DOHH2 (cell line): Measurements from ENCODE around the gene TESK2.

ENCODE experiments used
- H3F3A ChIP-seq: fragments of 200-600 bp; sonication (generic), shearing (Covaris generic); 2 replicates; pipeline ENCODE4 v1.6.0; 2016; ENCODE audit warnings: antibody characterized with exemption, mild to moderate bottlenecking; ENCODE audit not compliant: control insufficient read depth, insufficient read depth
- H3K27ac ChIP-seq: fragments of 200-600 bp; sonication (generic); 2 replicates; pipeline ENCODE4 v1.5.1; 2014; ENCODE audit warnings: low read depth, mild to moderate bottlenecking, low read length, moderate library complexity
- H3K27me3 ChIP-seq: fragments of 200-600 bp; sonication (generic); 2 replicates; pipeline ENCODE4 v1.6.1; 2014; ENCODE audit warnings: mild to moderate bottlenecking, low read length, mixed read lengths; ENCODE audit not compliant: control insufficient read depth
- H3K36me3 ChIP-seq: fragments of 200-600 bp; sonication (generic); 2 replicates; pipeline ENCODE4 v1.6.1; 2014; ENCODE audit warnings: mild to moderate bottlenecking, low read length, moderate library complexity, mixed read lengths; ENCODE audit not compliant: control insufficient read depth
- H3K4me1 ChIP-seq: fragments of 200-600 bp; sonication (generic); 2 replicates; pipeline ENCODE4 v1.6.1; 2014; ENCODE audit warnings: mild to moderate bottlenecking, low read length, mixed read lengths; ENCODE audit not compliant: control insufficient read depth
- H3K4me2 ChIP-seq: fragments of 200-600 bp; sonication (generic); 2 replicates; pipeline ENCODE4 v1.6.0; 2014; ENCODE audit warnings: mild to moderate bottlenecking, low read length, moderate library complexity
- H3K4me3 ChIP-seq: fragments of 200-600 bp; sonication (generic); 2 replicates; pipeline ENCODE4 v1.5.1; 2014; ENCODE audit warnings: mild to moderate bottlenecking, low read length, mixed read lengths
- H3K79me2 ChIP-seq: fragments of 200-600 bp; sonication (generic); 2 replicates; pipeline ENCODE4 v1.6.1; 2014; ENCODE audit warnings: mild to moderate bottlenecking, low read length, mixed read lengths; ENCODE audit not compliant: control insufficient read depth
- H3K9me2 ChIP-seq: fragments of 200-600 bp; sonication (generic); replicated peaks from 2 replicates; pipeline ENCODE4 v1.6.1; 2014; ENCODE audit warnings: mild to moderate bottlenecking, low read length, mixed read lengths; ENCODE audit not compliant: control insufficient read depth
- H3K9me3 ChIP-seq: fragments of 200-600 bp; sonication (generic); 2 replicates; pipeline ENCODE4 v1.6.1; 2014; ENCODE audit warnings: antibody characterized with exemption, low read length, mixed read lengths; ENCODE audit not compliant: control insufficient read depth, insufficient read depth
- H4K20me1 ChIP-seq: fragments of 200-600 bp; sonication (generic); 2 replicates; pipeline ENCODE4 v1.6.0; 2014; ENCODE audit warnings: low read depth, mild to moderate bottlenecking, antibody characterized with exemption, low read length, moderate library complexity; ENCODE audit not compliant: control insufficient read depth, insufficient read depth
- CTCF ChIP-seq: fragments of 200-600 bp; sonication (generic); IDR thresholded peaks from one replicate; pipeline ENCODE4 v1.5.1; 2014; ENCODE audit warnings: antibody characterized with exemption, mild to moderate bottlenecking, low read depth, low read length; ENCODE audit not compliant: poor library complexity, severe bottlenecking
- EZH2phosphoT487 ChIP-seq: fragments of 200-600 bp; sonication (generic); IDR thresholded peaks from 2 replicates; pipeline ENCODE4 v1.6.1; 2017; ENCODE audit warnings: borderline replicate concordance, mild to moderate bottlenecking, antibody characterized with exemption, low read length, moderate library complexity, mixed read lengths

TESK2 gene

GRCh38 chr1:45490626-45491486 is at the start of gene TESK2:
TESK2 (minus strand) TSS chr1:45491163; CDS start chr1:45457785, 33,378 bp downstream.
- Histone ChIP-seq H3K9me3 (no peaks in the 10 kb centered on the region), H3K4me3 (peak within 1 kb of the TSS; percentile 79), H3F3A (0 out of 2 replicates have a peak, but pooled peaks cover 11% of the 10 kb centered on the region), H3K36me3 (no peaks in the 10 kb centered on the region), H3K27ac (no peak within 1 kb of the TSS), H4K20me1 (no peaks in the 10 kb centered on the region; the same call in 1 of the 2 replicates), H3K9me2 (no peaks in the 10 kb centered on the region), H3K4me2 (peak within 1 kb of the TSS; percentile 87), H3K27me3 (peaks cover 10% of the 10 kb centered on the region), H3K4me1 (peaks cover 32% of the 10 kb centered on the region), H3K79me2 (no peaks in the 10 kb centered on the region; the same call in 1 of the 2 replicates)
- peak; percentile 2 for TF ChIP-seq CTCF
- no peak for TF ChIP-seq EZH2phosphoT487

- H3K9me3 ChIP-seq = no peaks in the 10 kb centered on the region
- no peak overlapping the region for H3K4me3 ChIP-seq
- no peak for TF ChIP-seq EZH2phosphoT487
- TF ChIP-seq CTCF = no peak
- H3K4me2 ChIP-seq = no peak overlapping the region
- H3K79me2 ChIP-seq = no peaks in the 10 kb centered on the region
- no peak overlapping the region for H3K27ac ChIP-seq
- H3F3A ChIP-seq = 0 out of 2 replicates have a peak, but pooled peaks cover 2% of the 10 kb centered on the region
- no peaks in the 10 kb centered on the region for H3K36me3 ChIP-seq
- peaks cover 5% of the 10 kb centered on the region; the same call in 1 of the 2 replicates for H3K27me3 ChIP-seq
- H3K4me1 ChIP-seq = peaks cover 3% of the 10 kb centered on the region; the same call in 1 of the 2 replicates
- H4K20me1 ChIP-seq = no peaks in the 10 kb centered on the region
- no peaks in the 10 kb centered on the region for H3K9me2 ChIP-seq
These were observed 45.9 kb upstream of the TESK2 start for GRCh38 chr1:45536886-45537285.

- Histone ChIP-seq H3K4me3 (no peak overlapping the region), H3K9me3 (no peaks in the 10 kb centered on the region), H3F3A (0 out of 2 replicates have a peak, but pooled peaks cover 2% of the 10 kb centered on the region), H3K4me1 (no peaks in the 10 kb centered on the region), H4K20me1 (no peaks in the 10 kb centered on the region), H3K36me3 (no peaks in the 10 kb centered on the region), H3K27ac (no peak overlapping the region), H3K9me2 (no peaks in the 10 kb centered on the region), H3K4me2 (no peak overlapping the region), H3K27me3 (peaks cover 5% of the 10 kb centered on the region; the same call in 1 of the 2 replicates), H3K79me2 (no peaks in the 10 kb centered on the region)
- no peak for TF ChIP-seq CTCF
- no peak for TF ChIP-seq EZH2phosphoT487
These were observed 45.2 kb upstream of the TESK2 start for GRCh38 chr1:45535988-45536766.
